BJ (cell line): ENCODE data around the gene MLLT1. TPM values are rescaled to one million over a fixed set of nuclear protein-coding genes. Genes with fewer than 3 reads are reported as not detected.

Source experiments
- CTCF ChIA-PET: fragments of 350-600 bp; formaldehyde crosslinking; extraction: SDS; loops from one replicate; lab custom pipeline; 2021; ENCODE audit warnings: antibody characterized with exemption, inconsistent platforms; lab: Yijun Ruan, JAX
- POLR2A ChIA-PET: fragments of 300-600 bp; sonication (Branson Sonifier 250); formaldehyde crosslinking; extraction: SDS; loops from one replicate; lab custom pipeline; 2021; ENCODE audit warnings: antibody characterized with exemption; lab: Charles Lee
- DNase-seq: peaks from one replicate; pipeline ENCODE4 v3.0.0-alpha.2; 2011; ENCODE audit warnings: low read depth
- H3K27me3 ChIP-seq: 2 replicates; pipeline ENCODE4 v1.6.0; 2011; ENCODE audit warnings: low read length; ENCODE audit not compliant: control insufficient read depth, insufficient read depth
- H3K36me3 ChIP-seq: 2 replicates; pipeline ENCODE4 v1.5.1; 2011; ENCODE audit warnings: low read length; ENCODE audit not compliant: control insufficient read depth, insufficient read depth
- H3K4me3 ChIP-seq: 2 replicates; pipeline ENCODE4 v1.5.1; 2011; ENCODE audit warnings: low read depth, mild to moderate bottlenecking, control low read depth, low read length
- CTCF ChIP-seq: IDR thresholded peaks from 2 replicates; pipeline ENCODE4 v1.5.1; 2011; ENCODE audit warnings: low read depth, mild to moderate bottlenecking, control low read depth, inconsistent platforms, low read length, moderate library complexity; ENCODE audit not compliant: insufficient read depth
- polyA plus RNA-seq: library from polyadenylated mRNA; depleted of rRNA; stranded (reverse); fragments of >200 nt; gene quantifications from 2 replicates; pipeline ENCODE4 v1.2.3, GENCODE V29; 2011

The MLLT1 gene
- polyA plus RNA-seq, 1 experiment = 28.1 TPM

GRCh38 chr19:6229216-6229913, 50.4 kb downstream of the MLLT1 start:
- CTCF ChIA-PET = no interaction called here
- H3K27me3 ChIP-seq = no peaks in the 10 kb centered on the region
- no peak overlapping the region for H3K4me3 ChIP-seq
- TF ChIP-seq CTCF = no peak
- peaks cover 26% of the 10 kb centered on the region for H3K36me3 ChIP-seq
- no peak for DNase-seq
- POLR2A ChIA-PET = no interaction called here

DNA sequence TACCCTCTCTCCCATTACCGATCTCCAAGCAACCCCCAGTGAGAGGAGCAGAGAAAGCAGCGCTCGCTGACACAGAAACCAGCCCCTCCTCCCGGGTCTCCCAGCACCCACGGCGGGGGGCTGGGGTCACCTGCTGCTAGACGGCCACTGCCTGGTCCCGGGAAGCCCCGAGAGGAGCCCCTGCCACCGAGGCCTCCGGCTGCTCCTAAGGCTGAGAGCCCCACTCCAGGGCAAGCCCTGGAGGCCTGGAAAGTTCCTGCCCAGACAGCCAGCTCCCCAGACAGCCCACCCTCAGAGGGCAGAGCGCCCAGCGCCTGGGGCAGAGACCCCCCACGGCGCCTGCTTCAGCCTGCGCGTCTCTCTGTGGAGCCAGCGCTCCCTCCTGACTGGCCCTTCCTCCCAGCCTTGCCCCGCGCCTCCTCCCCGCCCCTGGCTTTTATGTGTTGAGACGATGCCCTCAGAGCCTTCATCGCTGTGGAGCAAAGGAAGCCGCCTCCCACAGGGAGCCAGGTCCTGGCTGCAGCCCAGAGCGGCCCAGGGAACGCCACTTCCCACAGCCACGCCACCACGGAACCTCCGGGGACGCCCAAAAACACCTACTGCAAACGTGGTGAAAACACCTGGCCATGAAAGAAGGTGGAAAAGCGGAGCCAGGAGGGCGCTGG, 51.1 kb downstream of the MLLT1 start:
- ChIA-PET POLR2A (no interaction called here), CTCF (interaction anchor here (0.6 kb wide), 1 partner anchor 12 kb away, joined by 3 read pairs; no protein-coding TSS in a partner anchor)
- Histone ChIP-seq H3K36me3 (peaks cover 30% of the 10 kb centered on the region), H3K4me3 (no peak overlapping the region), H3K27me3 (no peaks in the 10 kb centered on the region)
- TF ChIP-seq CTCF = no peak
- DNase-seq = no peak

GRCh38 chr19:6227936-6228325, 51.8 kb downstream of the MLLT1 start:
- POLR2A ChIA-PET = no interaction called here
- no peak for TF ChIP-seq CTCF

GRCh38 chr19:6227156-6227935, 52.4 kb downstream of the MLLT1 start:
- Histone ChIP-seq H3K36me3 (peaks cover 33% of the 10 kb centered on the region), H3K4me3 (no peak overlapping the region), H3K27me3 (no peaks in the 10 kb centered on the region)
- no peak for DNase-seq
- TF ChIP-seq CTCF = no peak
- ChIA-PET POLR2A (no interaction called here), CTCF (interaction anchor here (1.4 to 1.6 kb wide), 2 partner anchors 9 to 73 kb away, joined by 3 to 10 read pairs; no protein-coding TSS in a partner anchor)

More at GRCh38 chr19:6227936-6228325, 51.8 kb downstream of the MLLT1 start:
- DNase-seq = no peak
- Histone ChIP-seq H3K27me3 (no peaks in the 10 kb centered on the region), H3K4me3 (no peak overlapping the region), H3K36me3 (peaks cover 30% of the 10 kb centered on the region)
- CTCF ChIA-PET = interaction anchor here (0.6 to 1.6 kb wide), 2 partner anchors 10 to 13 kb away, joined by 3 to 10 read pairs; no protein-coding TSS in a partner anchor
